ENCODE results near the gene PITPNM2.

PITPNM2 gene

GRCh38 chr12:123122626-123123025 is 28.3 kb downstream of the PITPNM2 start:
- H3K79me2 ChIP-seq (ENCODE audit: control insufficient read depth, low read length) = no peaks in the 10 kb centered on the region
- no peak overlapping the region for H3K4me3 ChIP-seq (ENCODE audit: low read length)
- H3K9me3 ChIP-seq (ENCODE audit: control insufficient read depth, insufficient read depth, low read length) = no peaks in the 10 kb centered on the region
- H3K4me2 ChIP-seq (ENCODE audit: low read length) = no peak overlapping the region
- H3K36me3 ChIP-seq (ENCODE audit: control insufficient read depth, low read length) = no peaks in the 10 kb centered on the region
- H3K27ac ChIP-seq (ENCODE audit: low read depth, low read length) = no peak overlapping the region
- H3K27me3 ChIP-seq (ENCODE audit: control insufficient read depth, low read length) = peaks cover 8% of the 10 kb centered on the region; the same call in 1 of the 2 replicates
- H3K4me1 ChIP-seq (ENCODE audit: control insufficient read depth, low read length) = no peaks in the 10 kb centered on the region
- H4K20me1 ChIP-seq (ENCODE audit: control insufficient read depth, insufficient read depth, low read depth, low read length) = no peaks in the 10 kb centered on the region
- H3F3A ChIP-seq (ENCODE audit: control insufficient read depth, insufficient read depth) = no peaks in the 10 kb centered on the region
- TF ChIP-seq EZH2phosphoT487 (IDR thresholded peaks at IDR 0.05; ENCODE audit: borderline replicate concordance, low read length) = no peak
- TF ChIP-seq CTCF (IDR thresholded peaks at IDR 0.05; ENCODE audit: low read depth, low read length, poor library complexity, severe bottlenecking) = no peak
- no peaks in the 10 kb centered on the region for H3K9me2 ChIP-seq (replicated peaks; ENCODE audit: control insufficient read depth, low read length)

GRCh38 chr12:123121670-123122069 is 29.2 kb downstream of the PITPNM2 start:
- Histone ChIP-seq H4K20me1 (ENCODE audit: control insufficient read depth, insufficient read depth, low read depth, low read length) (no peaks in the 10 kb centered on the region), H3K36me3 (ENCODE audit: control insufficient read depth, low read length) (no peaks in the 10 kb centered on the region), H3K79me2 (ENCODE audit: control insufficient read depth, low read length) (no peaks in the 10 kb centered on the region), H3K4me2 (ENCODE audit: low read length) (no peak overlapping the region), H3K27ac (ENCODE audit: low read depth, low read length) (no peak overlapping the region), H3K9me3 (ENCODE audit: control insufficient read depth, insufficient read depth, low read length) (no peaks in the 10 kb centered on the region), H3K4me3 (ENCODE audit: low read length) (no peak overlapping the region), H3K27me3 (ENCODE audit: control insufficient read depth, low read length) (peaks cover 2% of the 10 kb centered on the region; the same call in 1 of the 2 replicates), H3K9me2 (replicated peaks; ENCODE audit: control insufficient read depth, low read length) (no peaks in the 10 kb centered on the region), H3F3A (ENCODE audit: control insufficient read depth, insufficient read depth) (no peaks in the 10 kb centered on the region), H3K4me1 (ENCODE audit: control insufficient read depth, low read length) (no peaks in the 10 kb centered on the region)
- TF ChIP-seq CTCF (IDR thresholded peaks at IDR 0.05; ENCODE audit: low read depth, low read length, poor library complexity, severe bottlenecking) (no peak), EZH2phosphoT487 (IDR thresholded peaks at IDR 0.05; ENCODE audit: borderline replicate concordance, low read length) (no peak)

GRCh38 chr12:123120452-123121166 is 30.3 kb downstream of the PITPNM2 start:
- no peaks in the 10 kb centered on the region for H3K79me2 ChIP-seq (ENCODE audit: control insufficient read depth, low read length)
- no peaks in the 10 kb centered on the region for H3K36me3 ChIP-seq (ENCODE audit: control insufficient read depth, low read length)
- no peaks in the 10 kb centered on the region for H3K9me2 ChIP-seq (replicated peaks; ENCODE audit: control insufficient read depth, low read length)
- no peaks in the 10 kb centered on the region for H3F3A ChIP-seq (ENCODE audit: control insufficient read depth, insufficient read depth)
- H3K27ac ChIP-seq (ENCODE audit: low read depth, low read length) = no peak overlapping the region
- no peaks in the 10 kb centered on the region for H4K20me1 ChIP-seq (ENCODE audit: control insufficient read depth, insufficient read depth, low read depth, low read length)
- H3K4me3 ChIP-seq (ENCODE audit: low read length) = no peak overlapping the region
- TF ChIP-seq EZH2phosphoT487 (IDR thresholded peaks at IDR 0.05; ENCODE audit: borderline replicate concordance, low read length) = no peak
- TF ChIP-seq CTCF (IDR thresholded peaks at IDR 0.05; ENCODE audit: low read depth, low read length, poor library complexity, severe bottlenecking) = no peak
- H3K4me1 ChIP-seq (ENCODE audit: control insufficient read depth, low read length) = no peaks in the 10 kb centered on the region
- H3K27me3 ChIP-seq (ENCODE audit: control insufficient read depth, low read length) = no peaks in the 10 kb centered on the region
- no peak overlapping the region for H3K4me2 ChIP-seq (ENCODE audit: low read length)
- no peaks in the 10 kb centered on the region for H3K9me3 ChIP-seq (ENCODE audit: control insufficient read depth, insufficient read depth, low read length)

Measured in DOHH2 (cell line).